Stomach (tissue), 9 donors: ENCODE data around the gene ELF1. TPM values are rescaled to one million over a fixed set of nuclear protein-coding genes. Genes with fewer than 3 reads are reported as not detected.

Experiments used
- DNase-seq, 2 donors: peaks; one replicate each; pipeline versions ENCODE4 v3.0.0 to v3.0.0-alpha.2; 2013 to 2019
- H3K27ac ChIP-seq, 5 donors: fragments of 200-600 bp in 4 of 5; sonication (generic) in 4 of 5; one replicate each; pipeline ENCODE4 v1.5.1; 2013 to 2019; ENCODE audit warnings: mild to moderate bottlenecking in 1 of 5, moderate library complexity in 1 of 5
- H3K27me3 ChIP-seq, 3 donors: fragments of 200-600 bp; sonication (generic); one replicate each; pipeline ENCODE4 v1.5.1; 2017 to 2019; ENCODE audit warnings: mixed run types in 1 of 3
- H3K36me3 ChIP-seq, 4 donors: fragments of 200-600 bp; sonication (generic); 1 replicate in 3 of 4; 2 replicates in 1 of 4; pipeline ENCODE4 v1.5.1; 2016 to 2019
- H3K4me1 ChIP-seq, 4 donors: fragments of 200-600 bp; sonication (generic); one replicate each; pipeline ENCODE4 v1.5.1; 2016 to 2019
- H3K4me3 ChIP-seq, 4 donors: fragments of 200-600 bp; sonication (generic) in 3 of 4; one replicate each; pipeline ENCODE4 v1.5.1; 2016 to 2019; ENCODE audit warnings: mild to moderate bottlenecking in 1 of 4
- H3K9me3 ChIP-seq, 4 donors: fragments of 200-600 bp; sonication (generic); one replicate each; pipeline ENCODE4 v1.5.1; 2016 to 2019
- CTCF ChIP-seq, 7 experiments: fragments of 450-650 bp in 4 of 7; fragments of 200-600 bp in 3 of 7; sonication (generic) in 3 of 7; IDR thresholded peaks; one replicate each; pipeline ENCODE4 v1.5.1; 2016 to 2019; ENCODE audit warnings: antibody characterized with exemption in 7 of 7, control low read depth in 2 of 7, mild to moderate bottlenecking in 1 of 7
- EP300 ChIP-seq: sonication (generic); formaldehyde crosslinking; IDR thresholded peaks from one replicate; pipeline ENCODE4 v1.6.1; 2017; ENCODE audit warnings: antibody characterized with exemption
- POLR2A ChIP-seq, 4 donors: fragments of 450-650 bp; IDR thresholded peaks; one replicate each; pipeline ENCODE4 v1.6.1; 2016; ENCODE audit warnings: antibody characterized with exemption in 4 of 4, control low read depth in 2 of 4, mild to moderate bottlenecking in 1 of 4, moderate library complexity in 1 of 4
- POLR2AphosphoS5 ChIP-seq, 3 donors: sonication (generic); formaldehyde crosslinking; IDR thresholded peaks; one replicate each; pipeline ENCODE4 v1.6.1; 2016; ENCODE audit warnings: antibody characterized with exemption in 3 of 3
- WGBS, 5 donors: extraction: QIAGEN DNeasy Blood & Tissue Kit in 3 of 5; methylation state at CpG; one replicate each; pipeline versions ENCODE4 v1.1.5 to v1.1.7; 2013 to 2018; 5-methylcytosine and 5-hydroxymethylcytosine counted together
- intact Hi-C: fragments of 100-400 bp; cut with DNase I; formaldehyde crosslinking; loops from one replicate; pipeline ENCODE4 v1.15.1; 2023; ENCODE audit warnings: low total_unique reads
- polyA plus RNA-seq, 3 donors: library from polyadenylated mRNA; stranded (reverse); fragments of 200-250 nt; gene quantifications; one replicate each; pipeline ENCODE4 v1.2.3, GENCODE V29; 2013
- total RNA-seq, 5 donors: library from RNA; depleted of rRNA; stranded (reverse); fragments of >200 nt; gene quantifications; one replicate each; pipeline versions ENCODE4 v1.1.0 to v1.2.3, GENCODE V29; 2014 to 2016
- donor health status: healthy with polysubstance abuse.
- donor health status: Bipolar disorder and iron deficiency.
- donor health status: healthy.

Gene ELF1
- total and polyA plus RNA-seq, 8 donors = 10.9 to 113 (median 36.2) TPM

DNA sequence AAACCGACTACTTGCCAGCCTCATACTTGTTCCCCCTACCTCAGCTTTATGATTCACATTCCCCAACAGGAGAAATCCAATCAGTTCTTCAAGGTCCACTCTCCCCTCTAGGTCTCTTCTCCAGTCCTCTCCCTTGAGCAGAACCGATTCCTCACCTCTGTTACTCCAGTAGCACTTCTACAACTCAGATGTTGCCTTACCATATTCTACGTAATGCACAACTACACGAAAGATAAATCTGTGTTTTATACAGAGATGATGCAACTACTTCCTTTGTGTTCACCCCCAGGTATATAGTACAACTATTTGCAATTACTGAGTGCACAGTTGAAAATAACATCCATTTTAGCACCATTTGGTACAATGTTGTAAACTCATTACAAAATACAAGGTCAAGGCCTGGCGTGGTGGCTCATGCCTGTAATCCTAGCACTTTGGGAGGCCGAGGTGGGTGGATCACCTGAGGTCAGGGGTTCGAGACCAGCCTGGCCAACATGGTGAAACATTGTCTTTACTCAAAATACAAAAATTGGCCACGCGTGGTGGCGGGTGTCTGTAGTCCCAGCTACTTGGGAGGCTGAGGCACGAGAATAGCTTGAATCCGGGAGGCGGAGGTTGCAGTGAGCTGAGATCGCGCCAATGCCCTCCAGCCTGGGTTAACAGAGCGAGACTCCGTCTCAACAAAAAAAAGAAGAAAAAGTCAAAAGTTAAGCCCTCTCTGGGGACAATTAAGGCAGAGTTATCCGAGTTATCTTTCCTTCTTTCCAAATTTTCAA is 39.4 kb upstream of the ELF1 start:
- WGBS, 5 donors = 71 to 82% (median 72%) methylated on average over 18 of the region's 18 CpGs
- H3K9me3 ChIP-seq = no peaks in the 10 kb centered on the region
- H3K36me3 ChIP-seq = no peaks in the 10 kb centered on the region
- TF ChIP-seq POLR2AphosphoS5 (IDR thresholded peaks at IDR 0.05) (no peak), CTCF (IDR thresholded peaks at IDR 0.05) (no peak), EP300 (no peak), POLR2A (IDR thresholded peaks at IDR 0.05) (no peak)
- H3K27ac ChIP-seq = peak overlapping the region; percentile 54 to 99 (median 98)
- intact Hi-C loops = no loop called here
- no peaks in the 10 kb centered on the region for H3K27me3 ChIP-seq
- peaks cover 45 to 76% (median 63%) of the 10 kb centered on the region in 4 donors for H3K4me1 ChIP-seq
- H3K4me3 ChIP-seq = peak overlapping the region; percentile 60 to 76 (median 70)
- no peak for DNase-seq

DNA sequence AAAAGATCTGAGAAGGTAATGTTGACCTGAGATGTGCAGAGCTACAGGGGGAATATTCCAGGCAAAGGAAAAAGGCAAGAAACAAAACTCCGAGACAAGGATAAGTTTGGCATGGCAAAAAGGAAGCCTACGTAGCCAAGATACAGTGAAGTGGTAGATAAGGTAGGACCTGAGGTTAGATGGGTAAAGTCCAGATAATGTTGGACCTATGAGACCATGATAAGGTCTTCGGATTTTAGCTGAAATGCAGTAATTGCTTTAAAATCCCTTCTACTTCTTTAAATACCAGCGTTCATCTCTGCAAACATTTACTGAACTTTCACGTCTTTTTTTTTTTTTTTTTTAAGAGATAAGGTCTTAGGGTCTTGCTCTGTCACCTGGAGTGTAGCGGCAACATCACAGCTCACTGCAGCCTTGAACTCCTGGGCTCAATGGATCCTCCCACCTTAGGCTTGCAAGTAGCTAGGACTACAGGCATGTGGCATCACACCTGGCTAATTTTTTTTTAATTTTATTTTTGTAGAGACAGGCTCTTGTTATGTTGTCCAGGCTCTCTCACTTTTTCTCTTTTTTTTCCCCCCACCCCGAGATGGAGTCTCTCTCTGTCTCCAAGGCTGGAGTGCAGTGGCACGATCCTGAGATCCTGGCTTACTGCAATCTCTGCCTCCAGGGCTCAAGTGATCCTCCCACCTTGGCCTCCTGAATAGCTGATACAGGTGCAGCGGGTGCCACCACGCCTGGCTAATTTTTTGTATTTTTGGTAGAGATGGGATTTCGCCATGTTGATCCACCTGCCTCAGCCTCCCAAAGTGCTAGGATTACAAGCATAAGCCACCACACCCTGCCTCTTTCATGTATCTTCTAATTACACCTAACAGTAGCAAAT is 38.0 kb upstream of the ELF1 start:
- no peak overlapping the region for H3K4me3 ChIP-seq

GRCh38 chr13:41056194-41056593 is 37.1 kb upstream of the ELF1 start:
- TF ChIP-seq EP300 (no peak), POLR2AphosphoS5 (IDR thresholded peaks at IDR 0.05) (no peak), CTCF (IDR thresholded peaks at IDR 0.05) (no peak), POLR2A (IDR thresholded peaks at IDR 0.05) (no peak)
- Histone ChIP-seq H3K27ac (peak overlapping the region in 2 of 5 donors; percentile 2 to 65), H3K9me3 (no peaks in the 10 kb centered on the region), H3K4me3 (no peak overlapping the region), H3K27me3 (no peaks in the 10 kb centered on the region), H3K36me3 (no peaks in the 10 kb centered on the region), H3K4me1 (peaks cover 40 to 85% (median 68%) of the 10 kb centered on the region in 4 donors)
- intact Hi-C loops = no loop called here
- no peak for DNase-seq

More for the DNA sequence above, 38.0 kb upstream of the ELF1 start:
- intact Hi-C loops = no loop called here
- peaks cover 39 to 77% (median 64%) of the 10 kb centered on the region in 4 donors for H3K4me1 ChIP-seq
- TF ChIP-seq POLR2AphosphoS5 (IDR thresholded peaks at IDR 0.05) (no peak), EP300 (no peak), CTCF (IDR thresholded peaks at IDR 0.05) (no peak), POLR2A (IDR thresholded peaks at IDR 0.05) (no peak)
- 61 to 75% (median 67%) methylated on average over 11 of the region's 11 CpGs for WGBS, 5 donors
- no peak for DNase-seq
- H3K27ac ChIP-seq = peak overlapping the region in 3 of 5 donors; percentile 2 to 94 (median 11)
- no peaks in the 10 kb centered on the region for H3K36me3 ChIP-seq
- H3K9me3 ChIP-seq = no peaks in the 10 kb centered on the region
- no peaks in the 10 kb centered on the region for H3K27me3 ChIP-seq

GRCh38 chr13:41054919-41055619 is 36.0 kb upstream of the ELF1 start:
- no peaks in the 10 kb centered on the region for H3K9me3 ChIP-seq
- no peaks in the 10 kb centered on the region for H3K36me3 ChIP-seq
- H3K27me3 ChIP-seq = no peaks in the 10 kb centered on the region
- H3K27ac ChIP-seq = peak overlapping the region in 4 of 5 donors; percentile 29 to 65 (median 52)
- WGBS, 5 donors = 75 to 89% (median 83%) methylated on average over 5 of the region's 5 CpGs
- TF ChIP-seq CTCF (IDR thresholded peaks at IDR 0.05) (peak in 1 of 7 experiments; percentile 11), EP300 (no peak)
- peak in 1 of 2 donors; percentile 41 for DNase-seq
- no peak overlapping the region for H3K4me3 ChIP-seq
- peaks cover 52 to 97% (median 73%) of the 10 kb centered on the region in 4 donors for H3K4me1 ChIP-seq
- intact Hi-C loops = no loop called here
